GM21576 (cell line): ENCODE results near the gene SPEM1.
"Not testable (repeated sequence)": the region's sequence is repeated elsewhere in the genome, so short reads cannot be mapped to it uniquely, and the experiment has no call there.

ENCODE experiments used
- ATAC-seq: cut with Tn5 transposase; IDR thresholded peaks from one replicate; pipeline ENCODE4 v1.9.1; 2021; ENCODE audit warnings: mild to moderate bottlenecking, moderate library complexity; ENCODE audit not compliant: unreplicated experiment

SPEM1 gene

DNA sequence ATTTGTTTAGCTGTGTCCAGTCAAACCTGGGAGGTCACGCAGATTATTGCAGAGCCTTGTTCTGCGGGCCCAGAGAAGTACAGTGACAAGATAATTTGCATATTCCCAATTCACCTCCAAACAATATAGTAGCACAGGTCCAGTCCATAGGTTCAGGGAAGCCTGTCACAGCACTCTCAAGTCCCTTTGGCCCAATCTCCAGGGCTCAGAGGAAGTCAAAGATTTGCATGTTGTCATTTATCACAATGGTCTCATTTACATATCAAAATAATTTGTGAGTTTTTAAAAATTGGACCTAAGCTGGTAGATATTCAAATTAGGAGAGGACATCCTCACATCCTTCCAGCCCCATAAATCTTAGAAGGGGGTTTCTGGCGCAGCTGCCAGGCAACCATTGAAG is 47.4 kb downstream of the SPEM1 start:
- ATAC-seq = no peak

DNA sequence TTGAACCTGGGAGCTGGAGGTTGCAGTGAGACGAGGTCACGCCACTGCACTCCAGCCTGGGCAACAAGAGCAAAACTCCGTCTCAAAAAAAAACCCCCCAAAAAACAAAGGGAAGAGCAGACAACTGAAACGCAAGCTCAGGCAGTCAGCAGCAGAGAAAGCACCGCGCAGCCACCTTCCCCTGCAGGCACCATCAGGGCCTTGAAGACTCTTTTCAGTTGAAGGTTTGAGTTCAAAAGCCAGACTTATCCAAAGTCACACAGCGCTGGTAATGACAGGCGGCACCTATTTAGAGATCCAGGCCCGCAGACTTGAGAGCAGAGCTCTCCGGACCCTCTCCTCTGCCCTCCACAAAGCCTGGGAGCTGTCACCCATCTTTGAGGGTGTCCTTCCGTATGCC is 48.2 kb downstream of the SPEM1 start:
- no peak for ATAC-seq

DNA sequence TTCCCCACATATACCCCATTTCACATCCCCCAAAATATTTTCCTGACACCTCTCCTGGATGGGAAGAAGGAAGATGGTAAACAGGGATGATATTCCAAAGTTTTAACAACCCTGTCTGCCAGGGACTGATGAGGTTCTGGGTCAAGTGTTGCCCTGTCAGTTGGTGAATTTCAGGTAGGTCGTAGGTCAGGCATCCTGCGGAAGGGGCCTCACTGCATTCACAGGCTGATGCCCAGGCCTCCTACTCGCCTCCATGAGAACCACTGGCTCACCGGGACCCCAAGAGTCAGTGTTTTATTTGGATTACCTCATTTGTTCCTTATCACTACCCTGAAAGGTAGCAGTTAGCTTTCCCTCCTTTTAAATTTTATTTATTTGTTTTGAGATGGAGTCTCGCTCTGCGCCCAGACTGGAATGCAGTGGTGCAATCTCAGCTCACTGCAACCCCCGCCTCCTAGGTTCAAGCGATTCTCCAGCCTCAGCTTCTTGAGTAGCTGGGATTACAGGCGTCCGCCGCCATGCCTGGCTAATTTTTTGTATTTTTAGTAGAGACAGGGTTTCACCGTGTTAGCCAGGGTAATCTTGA is 48.8 kb downstream of the SPEM1 start:
- ATAC-seq = no peak

DNA sequence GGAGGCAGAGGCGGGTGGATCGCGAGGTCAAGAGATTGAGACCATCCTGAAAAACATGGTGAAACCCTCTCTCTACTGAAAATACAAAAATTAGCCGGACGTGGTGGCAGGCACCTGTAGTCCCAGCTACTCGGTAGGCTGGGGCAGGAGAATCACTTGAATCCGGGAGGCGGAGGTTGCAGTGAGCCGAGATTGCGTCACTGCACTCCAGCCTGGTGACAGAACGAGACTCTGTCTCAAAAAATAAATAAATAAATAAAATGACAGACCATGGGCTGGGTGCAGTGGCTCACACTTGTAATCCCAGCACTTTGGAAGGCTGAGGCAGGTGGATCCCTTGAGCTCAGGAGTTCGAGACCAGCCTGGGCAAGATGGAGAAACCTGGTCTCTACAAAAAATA is 49.7 kb downstream of the SPEM1 start:
- ATAC-seq = not testable (repeated sequence)

DNA sequence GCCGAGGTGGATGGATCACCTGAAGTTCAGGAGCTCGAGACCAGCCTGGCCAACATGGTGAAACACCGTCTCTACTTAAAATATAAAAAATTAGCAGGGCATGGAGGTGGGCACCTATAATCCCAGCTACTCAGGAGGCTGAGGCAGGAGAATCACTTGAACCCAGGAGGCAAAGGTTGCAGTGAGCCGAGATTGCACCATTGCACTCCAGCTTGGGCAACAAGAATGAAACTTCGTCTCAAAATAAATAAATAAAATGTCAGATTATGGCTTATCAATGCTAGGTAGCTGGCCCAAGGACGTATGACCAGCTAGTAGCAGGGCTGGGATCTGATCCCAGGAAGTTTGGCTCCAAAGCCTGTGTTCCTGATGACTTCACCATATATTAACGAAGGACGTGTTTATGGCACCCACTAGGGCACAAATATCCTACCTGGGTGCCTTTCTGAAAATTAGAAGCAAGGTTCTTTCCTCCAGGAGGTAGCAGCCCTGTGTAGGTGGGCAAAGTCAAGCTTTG is 50.4 kb downstream of the SPEM1 start:
- not testable (repeated sequence) for ATAC-seq
